ENCODE results near the gene SP100.
"Not testable (repeated sequence)": the region's sequence is repeated elsewhere in the genome, so short reads cannot be mapped to it uniquely, and the experiment has no call there.

The SP100 gene

DNA sequence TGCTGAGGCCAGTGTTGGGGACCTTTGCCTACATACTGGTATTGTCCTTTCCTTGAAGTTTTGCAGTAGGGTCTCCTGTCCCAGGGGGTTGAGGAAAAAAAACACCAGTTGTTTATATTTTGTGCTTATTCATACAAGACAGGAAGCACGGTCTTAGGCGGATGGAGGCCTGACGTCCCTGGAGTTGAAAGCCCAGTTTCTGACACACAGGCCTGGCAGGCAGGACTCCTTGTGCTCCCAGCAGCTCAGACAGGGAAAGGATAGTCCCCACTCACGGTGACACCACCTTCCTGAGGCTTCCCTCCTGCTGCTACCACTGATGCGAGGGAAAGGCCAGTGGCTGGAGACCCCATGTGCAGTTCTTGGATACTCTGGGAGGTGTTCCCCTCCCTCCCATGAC lies 15.5 kb upstream of the SP100 start:
- DNase-seq (ENCODE audit: low spot score) = no peak
- no peak for TF ChIP-seq CTCF (IDR thresholded peaks at IDR 0.05; ENCODE audit: borderline replicate concordance, control extremely low read depth, extremely low read depth, insufficient read depth, missing control alignments)
- in situ Hi-C loops (cut with MboI; ENCODE audit: low sequenced_read_pairs, unreplicated experiment) = no loop called here

GRCh38 chr2:230401026-230401425 lies 15.0 kb upstream of the SP100 start:
- DNase-seq (ENCODE audit: low spot score); in situ Hi-C loops (cut with MboI; ENCODE audit: low sequenced_read_pairs, unreplicated experiment): not testable (repeated sequence)

DNA sequence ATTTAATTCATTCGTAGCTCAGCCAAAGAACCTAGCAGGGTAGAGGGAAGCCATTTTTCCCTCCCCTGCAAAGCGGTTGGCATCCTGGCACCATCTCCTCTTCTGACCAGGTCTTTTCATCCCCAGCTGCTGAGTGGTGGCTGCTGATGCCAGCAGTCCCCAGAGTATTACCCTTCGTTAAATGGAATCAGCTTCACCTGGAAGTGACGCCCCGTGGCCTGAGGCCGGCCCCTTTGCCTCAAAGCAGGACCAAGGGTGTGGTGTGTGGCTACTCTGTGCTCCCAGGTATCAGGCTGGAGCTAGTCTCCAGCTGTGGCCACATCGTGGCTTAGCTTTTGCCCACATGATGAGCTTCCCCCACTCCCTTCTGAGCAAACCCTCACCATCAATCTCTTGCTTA lies 12.3 kb upstream of the SP100 start:
- in situ Hi-C loops (cut with MboI; ENCODE audit: low sequenced_read_pairs, unreplicated experiment) = no loop called here
- TF ChIP-seq CTCF (IDR thresholded peaks at IDR 0.05; ENCODE audit: borderline replicate concordance, control extremely low read depth, extremely low read depth, insufficient read depth, missing control alignments) = no peak
- DNase-seq (ENCODE audit: low spot score) = no peak

- TF ChIP-seq CTCF (IDR thresholded peaks at IDR 0.05; ENCODE audit: borderline replicate concordance, control extremely low read depth, extremely low read depth, insufficient read depth, missing control alignments) = no peak
These were observed 10.2 kb upstream of the SP100 start for GRCh38 chr2:230405824-230406223.

DNA sequence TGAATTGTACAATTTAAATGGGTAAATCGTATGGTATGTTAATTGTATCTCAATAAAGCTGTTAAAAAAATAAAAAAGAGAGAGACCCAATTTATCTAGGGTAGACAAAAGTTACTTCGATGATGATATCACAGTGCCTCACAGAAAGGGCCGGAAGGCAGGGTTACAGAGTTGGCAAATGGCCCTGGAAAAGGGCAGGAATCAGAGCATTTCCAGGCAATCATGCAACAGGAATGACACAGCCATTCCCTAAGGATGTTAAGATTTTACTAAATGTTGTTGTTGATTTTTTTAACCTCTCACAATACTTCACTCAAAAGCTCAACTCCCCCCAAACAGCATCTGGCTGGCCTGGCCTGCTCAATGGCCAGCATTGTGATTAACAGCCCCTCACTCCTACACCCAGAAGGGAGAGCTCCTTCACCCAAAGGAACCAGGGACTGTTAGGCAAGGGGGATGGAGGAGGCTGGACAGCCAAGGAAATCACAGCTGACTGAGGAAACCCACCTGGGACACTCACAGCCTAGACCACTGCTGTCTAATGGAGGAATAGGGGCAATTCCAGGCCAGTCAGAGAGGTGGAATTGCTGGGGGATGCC lies 7.7 kb upstream of the SP100 start:
- in situ Hi-C loops (cut with MboI; ENCODE audit: low sequenced_read_pairs, unreplicated experiment) = no loop called here
- no peak for TF ChIP-seq CTCF (IDR thresholded peaks at IDR 0.05; ENCODE audit: borderline replicate concordance, control extremely low read depth, extremely low read depth, insufficient read depth, missing control alignments)
- DNase-seq (ENCODE audit: low spot score) = no peak

More at GRCh38 chr2:230405824-230406223, 10.2 kb upstream of the SP100 start:
- DNase-seq (ENCODE audit: low spot score) = no peak
- in situ Hi-C loops (cut with MboI; ENCODE audit: low sequenced_read_pairs, unreplicated experiment) = no loop called here

DNA sequence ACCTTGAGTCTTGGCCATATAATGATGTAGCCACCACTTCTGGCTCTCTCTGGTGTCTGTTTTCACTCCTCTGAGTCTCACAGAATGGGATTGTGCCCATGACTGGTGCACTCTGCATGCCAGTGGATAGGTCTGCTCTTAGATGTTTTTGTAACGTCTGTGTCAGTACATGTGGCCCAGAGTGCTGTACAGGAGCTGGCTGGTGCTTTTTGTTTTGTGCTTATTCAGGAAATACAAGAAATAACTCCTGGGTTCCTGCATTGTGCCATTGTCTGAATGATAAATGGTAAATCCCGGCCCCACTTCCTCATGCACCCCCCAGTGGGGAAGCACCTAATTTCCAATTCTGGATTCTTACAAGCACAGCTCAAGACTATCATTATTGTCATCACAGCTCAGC lies 6.7 kb upstream of the SP100 start:
- in situ Hi-C loops (cut with MboI; ENCODE audit: low sequenced_read_pairs, unreplicated experiment); DNase-seq (ENCODE audit: low spot score): not testable (repeated sequence)

DNA sequence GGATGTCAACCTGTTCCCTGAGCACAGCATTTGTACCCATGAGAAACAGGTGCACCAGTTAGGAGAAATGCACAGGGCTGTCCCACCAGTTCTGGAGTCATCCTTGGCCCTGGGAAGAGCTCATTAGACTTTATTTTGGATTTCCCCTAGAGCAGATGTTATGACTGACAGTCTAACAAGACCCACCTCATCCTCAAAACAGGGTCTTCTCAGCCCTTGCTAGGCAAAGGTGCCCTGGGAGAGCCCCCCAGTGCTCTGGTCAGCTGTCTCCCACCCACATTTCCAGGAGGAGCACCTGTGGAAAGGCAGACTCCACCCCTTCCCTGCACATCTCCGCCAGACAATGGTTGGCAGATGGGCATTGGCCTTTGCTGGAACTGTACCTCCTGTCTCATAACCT lies 5.7 kb upstream of the SP100 start:
- DNase-seq (ENCODE audit: low spot score) = no peak
- in situ Hi-C loops (cut with MboI; ENCODE audit: low sequenced_read_pairs, unreplicated experiment) = loop anchor here (10.0 kb wide), 2 partner anchors 185 to 205 kb away; no protein-coding TSS in a partner anchor
- TF ChIP-seq CTCF (IDR thresholded peaks at IDR 0.05; ENCODE audit: borderline replicate concordance, control extremely low read depth, extremely low read depth, insufficient read depth, missing control alignments) = no peak
